H9 (cell line): ENCODE data around the gene UTS2R. TPM values are rescaled to one million over a fixed set of nuclear protein-coding genes. Genes with fewer than 3 reads are reported as not detected.

ENCODE experiments used
- DNase-seq: peaks from one replicate; pipeline ENCODE4 v3.0.0-alpha.2; 2017
- H2AFZ ChIP-seq: one replicate; pipeline ENCODE4 v1.6.1; 2013; ENCODE audit warnings: mild to moderate bottlenecking, low read length, control low read depth, moderate library complexity
- H2AK5ac ChIP-seq: 2 replicates; pipeline ENCODE4 v1.6.1; 2013; ENCODE audit warnings: low read length, control low read depth, mixed read lengths; ENCODE audit not compliant: insufficient read length
- H2BK120ac ChIP-seq: one replicate; pipeline ENCODE4 v1.6.1; 2013; ENCODE audit warnings: low read depth, mild to moderate bottlenecking, low read length, control low read depth, inconsistent platforms; ENCODE audit not compliant: poor library complexity, severe bottlenecking
- H2BK12ac ChIP-seq: 2 replicates; pipeline ENCODE4 v1.6.1; 2013; ENCODE audit warnings: low read length, control low read depth, mixed read lengths, low read depth; ENCODE audit not compliant: insufficient read length
- H2BK15ac ChIP-seq: 2 replicates; pipeline ENCODE4 v1.6.1; 2013; ENCODE audit warnings: low read depth, low read length, control low read depth
- H2BK20ac ChIP-seq: one replicate; pipeline ENCODE4 v1.6.1; 2013; ENCODE audit warnings: low read depth, mild to moderate bottlenecking, low read length, control low read depth, inconsistent platforms; ENCODE audit not compliant: poor library complexity, severe bottlenecking
- H2BK5ac ChIP-seq: 2 replicates; pipeline ENCODE4 v1.6.1; 2013; ENCODE audit warnings: low read length, control low read depth, mixed read lengths; ENCODE audit not compliant: insufficient read length
- H3K14ac ChIP-seq: 2 replicates; pipeline ENCODE4 v1.6.1; 2013; ENCODE audit warnings: low read length, control low read depth; ENCODE audit not compliant: insufficient read depth
- H3K18ac ChIP-seq: 2 replicates; pipeline ENCODE4 v1.6.1; 2013; ENCODE audit warnings: low read depth, mild to moderate bottlenecking, mixed read lengths, low read length, control low read depth; ENCODE audit not compliant: insufficient read length
- H3K23ac ChIP-seq: 2 replicates; pipeline ENCODE4 v1.6.1; 2013; ENCODE audit warnings: low read length, control low read depth, mixed read lengths, low read depth; ENCODE audit not compliant: insufficient read length
- H3K23me2 ChIP-seq: 2 replicates; pipeline ENCODE4 v1.6.1; 2013; ENCODE audit warnings: low read depth, mild to moderate bottlenecking, mixed read lengths, low read length, control low read depth; ENCODE audit not compliant: insufficient read length, poor library complexity, severe bottlenecking
- H3K27ac ChIP-seq: 2 replicates; pipeline ENCODE4 v1.5.1; 2013; ENCODE audit warnings: low read length, control low read depth, mixed read lengths, low read depth; ENCODE audit not compliant: insufficient read length
- H3K27me3 ChIP-seq: 2 replicates; pipeline ENCODE4 v1.6.1; 2013; ENCODE audit warnings: low read length, control low read depth, inconsistent platforms; ENCODE audit not compliant: insufficient read depth
- H3K4ac ChIP-seq: 2 replicates; pipeline ENCODE4 v1.6.1; 2013; ENCODE audit warnings: low read depth, mild to moderate bottlenecking, control low read depth, inconsistent platforms, low read length, moderate library complexity
- H3K4me1 ChIP-seq: 2 replicates; pipeline ENCODE4 v1.6.1; 2013; ENCODE audit warnings: low read length, control low read depth, inconsistent platforms; ENCODE audit not compliant: insufficient read depth
- H3K4me2 ChIP-seq: 2 replicates; pipeline ENCODE4 v1.6.1; 2013; ENCODE audit warnings: low read length, control low read depth, mixed read lengths; ENCODE audit not compliant: insufficient read length, insufficient read depth
- H3K56ac ChIP-seq: 2 replicates; pipeline ENCODE4 v1.6.1; 2013; ENCODE audit warnings: low read depth, mild to moderate bottlenecking, mixed read lengths, low read length, control low read depth; ENCODE audit not compliant: insufficient read length
- H3K79me1 ChIP-seq: 2 replicates; pipeline ENCODE4 v1.6.1; 2013; ENCODE audit warnings: low read depth, mild to moderate bottlenecking, moderate library complexity, low read length, control low read depth, inconsistent platforms; ENCODE audit not compliant: insufficient read depth, poor library complexity, severe bottlenecking
- H3K79me2 ChIP-seq: 2 replicates; pipeline ENCODE4 v1.6.1; 2013; ENCODE audit warnings: low read length, control low read depth, inconsistent platforms; ENCODE audit not compliant: insufficient read depth
- H3K9ac ChIP-seq: 2 replicates; pipeline ENCODE4 v1.6.1; 2013; ENCODE audit warnings: low read length, control low read depth, mixed read lengths; ENCODE audit not compliant: insufficient read length; ENCODE audit errors: extremely low read depth
- H3K9me3 ChIP-seq: one replicate; pipeline ENCODE4 v1.6.1; 2013; ENCODE audit warnings: low read depth, low read length, inconsistent platforms; ENCODE audit not compliant: control insufficient read depth
- H3T11ph ChIP-seq: one replicate; pipeline ENCODE4 v1.6.1; 2013; ENCODE audit warnings: mild to moderate bottlenecking, low read length, control low read depth, inconsistent platforms
- H4K20me1 ChIP-seq: one replicate; pipeline ENCODE4 v1.6.1; 2013; ENCODE audit not compliant: control insufficient read depth, insufficient read length, insufficient read depth
- H4K5ac ChIP-seq: 2 replicates; pipeline ENCODE4 v1.6.1; 2013; ENCODE audit warnings: low read depth, mild to moderate bottlenecking, mixed read lengths, low read length, control low read depth; ENCODE audit not compliant: insufficient read length
- H4K8ac ChIP-seq: replicated peaks from 2 replicates; pipeline ENCODE4 v1.6.1; 2013; ENCODE audit warnings: low read length, control low read depth, mixed read lengths, low read depth; ENCODE audit not compliant: insufficient read length
- H4K91ac ChIP-seq: 2 replicates; pipeline ENCODE4 v1.6.1; 2013; ENCODE audit warnings: low read depth, mild to moderate bottlenecking, moderate library complexity, mixed read lengths, low read length, control low read depth; ENCODE audit not compliant: insufficient read length
- H3K27ac Mint-ChIP-seq, 3 experiments: 2 replicates in 2 of 3; 3 replicates in 1 of 3; pipeline ENCODE4 v1.8.0; 2020 to 2021; ENCODE audit warnings: mixed read lengths in 3 of 3, mild to moderate bottlenecking in 1 of 3, moderate library complexity in 1 of 3
- H3K27me3 Mint-ChIP-seq: 2 replicates; pipeline ENCODE4 v1.8.0; 2021; ENCODE audit warnings: low read depth, mild to moderate bottlenecking, moderate library complexity, mixed read lengths
- H3K36me3 Mint-ChIP-seq, 3 experiments: 2 replicates in 2 of 3; 3 replicates in 1 of 3; pipeline ENCODE4 v1.8.0; 2020 to 2021; ENCODE audit warnings: low read depth in 3 of 3, mixed read lengths in 3 of 3; ENCODE audit not compliant: insufficient read depth in 1 of 3
- H3K4me1 Mint-ChIP-seq, 2 experiments: 2 replicates each; pipeline ENCODE4 v1.8.0; 2020; ENCODE audit warnings: mixed read lengths in 2 of 2
- H3K4me3 Mint-ChIP-seq, 2 experiments: 2 replicates in 1 of 2; 3 replicates in 1 of 2; pipeline ENCODE4 v1.8.0; 2020 to 2021; ENCODE audit warnings: mild to moderate bottlenecking in 2 of 2, mixed read lengths in 2 of 2, moderate library complexity in 1 of 2
- H3K9me3 Mint-ChIP-seq, 2 experiments: 2 replicates in 1 of 2; 3 replicates in 1 of 2; pipeline ENCODE4 v1.8.0; 2020; ENCODE audit warnings: mild to moderate bottlenecking in 2 of 2, mixed read lengths in 2 of 2, moderate library complexity in 1 of 2
- CTCF ChIP-seq: fragments of 200-600 bp; sonication (generic); conservative IDR thresholded peaks from 3 replicates; pipeline ENCODE4 v1.8.0; 2021; ENCODE audit warnings: antibody characterized with exemption, mild to moderate bottlenecking
- WGBS: extraction: QIAGEN DNeasy Blood & Tissue Kit; methylation state at CpG from one replicate; pipeline ENCODE4 v1.1.7; 2013; ENCODE audit warnings: missing lambda C conversion rate, low lambda C conversion rate, mixed read lengths; ENCODE audit not compliant: insufficient read length; ENCODE audit errors: extremely low coverage; 5-methylcytosine and 5-hydroxymethylcytosine counted together
- total RNA-seq: library from RNA; stranded (reverse); gene quantifications from 2 replicates; pipeline ENCODE4 v1.2.1, GENCODE V29; 2021

Gene UTS2R
- total RNA-seq, 1 experiment from 2014 or later, result 0.94 TPM

- no peak overlapping the region for H3K9ac ChIP-seq
- H4K20me1 ChIP-seq, result no peaks in the 10 kb centered on the region
- no peaks in the 10 kb centered on the region for H3K79me1 ChIP-seq
Observed at GRCh38 chr17:82407255-82407654, 35.7 kb downstream of the UTS2R start.

More at GRCh38 chr17:82407255-82407654, 35.7 kb downstream of the UTS2R start:
- no peak for DNase-seq
- Histone ChIP-seq H3K9me3 (no peaks in the 10 kb centered on the region), H3K14ac (no peak overlapping the region), H2BK12ac (no peak overlapping the region), H4K5ac (no peak overlapping the region), H3K56ac (no peak overlapping the region), H3T11ph (no peak overlapping the region), H3K4ac (no peak overlapping the region), H3K18ac (no peak overlapping the region), H3K23me2 (no peaks in the 10 kb centered on the region), H2AFZ (no peak overlapping the region), H3K27ac (no peak overlapping the region), H2BK15ac (no peak overlapping the region), H3K4me2 (no peak overlapping the region), H2BK120ac (no peak overlapping the region), H2BK20ac (no peak overlapping the region), H3K23ac (no peak overlapping the region), H3K27me3 (no peaks in the 10 kb centered on the region), H4K91ac (no peak overlapping the region), H4K8ac (no peak overlapping the region), H2AK5ac (no peak overlapping the region), H2BK5ac (no peak overlapping the region), H3K4me1 (no peaks in the 10 kb centered on the region), H3K79me2 (no peaks in the 10 kb centered on the region)
- no peaks in the 10 kb centered on the region for H3K4me1 Mint-ChIP-seq
- peak overlapping the region in 1 of 3 experiments; percentile 39; a peak in 1 of 7 replicates for H3K27ac Mint-ChIP-seq
- H3K4me3 Mint-ChIP-seq, result no peak overlapping the region
- no peak for TF ChIP-seq CTCF
- H3K27me3 Mint-ChIP-seq, result no peaks in the 10 kb centered on the region
- peaks cover 2 to 22% (median 11%) of the 10 kb centered on the region in 3 experiments; a peak in 5 of 7 replicates for H3K36me3 Mint-ChIP-seq
- no CpG with 5 or more reads among the region's 13 CpGs for WGBS
- no peaks in the 10 kb centered on the region for H3K9me3 Mint-ChIP-seq
